ENCODE data around the gene SLC1A6.

GRCh38 chr19:15008308-15008707 lies 28.6 kb upstream of the SLC1A6 start:
- TF ChIP-seq CTCF (IDR thresholded peaks at IDR 0.05) (no peak), POLR2A (IDR thresholded peaks at IDR 0.05) (no peak)
